K562 (cell line): ENCODE measurements around the gene LMO7. TPM values are rescaled to one million over a fixed set of nuclear protein-coding genes. Genes with fewer than 3 reads are reported as not detected.

Experiments
- ATAC-seq: fragments of 200-7000 bp; cut with Tn5 transposase; 3 replicates; pipeline ENCODE4 v1.9.1; 2020; ENCODE audit warnings: moderate library complexity
- BruUV-seq: library from RNA; stranded (reverse); fragments of 400-500 nt; replicated peaks from 2 replicates; lab custom pipeline; 2021; lab: Mats Ljungman, UMichigan
- CTCF ChIA-PET: fragments of 300-600 bp; formaldehyde crosslinking; extraction: SDS; loops from one replicate; lab custom pipeline; 2021; ENCODE audit warnings: low intra/inter-chr PET ratio; lab: Yijun Ruan, JAX
- POLR2A ChIA-PET: fragments of 300-600, 350-650 bp; sonication (Branson Sonifier 250); formaldehyde crosslinking; extraction: SDS; loops from one replicate; lab custom pipeline; 2021; ENCODE audit warnings: antibody characterized with exemption, inconsistent platforms; lab: Yijun Ruan, JAX
- DNase-seq, 4 experiments: peaks; one replicate each; pipeline versions ENCODE4 v3.0.0 to v3.0.0-alpha.2; 2011 to 2018; ENCODE audit warnings: low spot score in 3 of 4, mixed read lengths in 3 of 4; ENCODE audit errors: extremely low read depth in 1 of 4
- FAIRE-seq: peaks from 2 replicates; lab custom pipeline; 2011; peaks lifted over from hg19 to GRCh38; lab: Jason Lieb, UNC
- H2AFZ ChIP-seq: 2 replicates; pipeline ENCODE4 v1.6.0; 2011; ENCODE audit warnings: low read depth, low read length, control low read depth, inconsistent platforms
- H3K27ac ChIP-seq: fragments of 200-600 bp; 3 replicates; pipeline ENCODE4 v1.8.0; 2011; ENCODE audit warnings: low read depth, mild to moderate bottlenecking, control low read depth, inconsistent platforms, low read length, moderate library complexity, mixed read lengths; ENCODE audit errors: extremely low read depth
- H3K27me3 ChIP-seq, 2 experiments: fragments of 300-600 bp in 1 of 2; 2 replicates in 1 of 2; 3 replicates in 1 of 2; pipeline versions ENCODE4 v1.6.0 to v1.8.0; 2011; ENCODE audit warnings: inconsistent platforms in 2 of 2, low read length in 2 of 2, mild to moderate bottlenecking in 1 of 2, mixed read lengths in 1 of 2, moderate library complexity in 1 of 2; ENCODE audit not compliant: control insufficient read depth in 2 of 2, insufficient read depth in 2 of 2
- H3K36me3 ChIP-seq: fragments of 300-600 bp; 3 replicates; pipeline ENCODE4 v1.8.0; 2011; ENCODE audit warnings: mild to moderate bottlenecking, low read length, inconsistent platforms; ENCODE audit not compliant: control insufficient read depth, insufficient read depth
- H3K4me1 ChIP-seq, 2 experiments: fragments of 200-600 bp in 1 of 2; replicated peaks in 1 of 2; 2 replicates in 1 of 2; 3 replicates in 1 of 2; pipeline versions ENCODE4 v1.5.1 to v1.8.0; 2011; ENCODE audit warnings: inconsistent platforms in 2 of 2, low read length in 2 of 2, mild to moderate bottlenecking in 1 of 2, mixed read lengths in 1 of 2, moderate library complexity in 1 of 2; ENCODE audit not compliant: control insufficient read depth in 2 of 2, insufficient read depth in 2 of 2
- H3K4me2 ChIP-seq: 2 replicates; pipeline ENCODE4 v1.6.1; 2011; ENCODE audit warnings: low read length, control low read depth, inconsistent platforms, mixed read lengths; ENCODE audit not compliant: insufficient read depth
- H3K4me3 ChIP-seq: fragments of 200-600 bp; sonication (generic), shearing (Covaris generic); 2 replicates; pipeline ENCODE4 v1.5.1; 2016; ENCODE audit warnings: control low read depth, inconsistent platforms
- H3K79me2 ChIP-seq: fragments of 200-600 bp; 3 replicates; pipeline ENCODE4 v1.8.0; 2011; ENCODE audit warnings: low read length, inconsistent platforms; ENCODE audit not compliant: control insufficient read depth, insufficient read depth
- H3K9ac ChIP-seq, 2 experiments: 2 replicates each; pipeline versions ENCODE4 v1.6.0 to v1.6.1; 2011; ENCODE audit warnings: low read depth in 2 of 2, low read length in 2 of 2, control low read depth in 1 of 2, inconsistent platforms in 1 of 2, mild to moderate bottlenecking in 1 of 2, mixed read lengths in 1 of 2; ENCODE audit not compliant: insufficient read depth in 1 of 2
- H3K9me1 ChIP-seq: one replicate; pipeline ENCODE4 v1.6.0; 2011; ENCODE audit warnings: inconsistent platforms, mild to moderate bottlenecking, low read length, moderate library complexity; ENCODE audit not compliant: control insufficient read depth, insufficient read depth
- H3K9me3 ChIP-seq: replicated peaks from 2 replicates; pipeline ENCODE4 v1.5.1; 2011; ENCODE audit warnings: low read depth, low read length, inconsistent platforms; ENCODE audit not compliant: control insufficient read depth, insufficient read depth
- H4K20me1 ChIP-seq: replicated peaks from 2 replicates; pipeline ENCODE4 v1.6.1; 2011; ENCODE audit warnings: low read length, inconsistent platforms, mixed read lengths; ENCODE audit not compliant: control insufficient read depth, insufficient read depth
- DDX20 ChIP-seq: fragments of 450-650 bp; IDR thresholded peaks from 2 replicates; pipeline ENCODE4 v1.6.1; 2016; ENCODE audit warnings: missing genetic modification characterization, low read depth, mild to moderate bottlenecking, missing compliant biosample characterization, moderate library complexity
- GTF2E2 ChIP-seq: fragments of 200-800 bp; sonication (Bioruptor generic); IDR thresholded peaks from 2 replicates; pipeline ENCODE4 v1.6.1; 2016; ENCODE audit warnings: missing genetic modification characterization, missing compliant biosample characterization
- NR4A1 ChIP-seq, 2 experiments: fragments of 250-450 bp in 1 of 2; fragments of 450-650 bp in 1 of 2; sonication (Bioruptor Pico) in 1 of 2; IDR thresholded peaks; 2 replicates each; pipeline versions ENCODE4 v1.4.0 to v1.6.1; 2016 to 2020; ENCODE audit warnings: mild to moderate bottlenecking in 2 of 2, missing compliant biosample characterization in 1 of 2, missing genetic modification characterization in 1 of 2, moderate library complexity in 1 of 2
- POLR2AphosphoS5 ChIP-seq: IDR thresholded peaks from 2 replicates; pipeline ENCODE4 v1.6.1; 2011; ENCODE audit warnings: mild to moderate bottlenecking, low read depth, low read length, moderate library complexity; ENCODE audit not compliant: control insufficient read depth, insufficient read depth
- SFPQ ChIP-seq: fragments of 200-400 bp; formaldehyde crosslinking; IDR thresholded peaks from 2 replicates; pipeline ENCODE4 v1.6.1; 2017; ENCODE audit warnings: mild to moderate bottlenecking, low read depth, low read length, moderate library complexity
- SMAD3 ChIP-seq: fragments of 450-650 bp; formaldehyde crosslinking; conservative IDR thresholded peaks from 2 replicates; pipeline ENCODE4 v1.4.0; 2020; ENCODE audit warnings: mild to moderate bottlenecking
- ZC3H8 ChIP-seq: fragments of 450-650 bp; IDR thresholded peaks from 2 replicates; pipeline ENCODE4 v1.6.1; 2017
- ZNF12 ChIP-seq: sonication (generic); formaldehyde crosslinking; IDR thresholded peaks from 2 replicates; pipeline ENCODE4 v1.4.0; 2020; ENCODE audit warnings: mild to moderate bottlenecking, missing genetic modification reagents
- ZNF146 ChIP-seq: IDR thresholded peaks from one replicate; pipeline ENCODE4 v1.6.1; 2018; ENCODE audit warnings: missing compliant biosample characterization; ENCODE audit not compliant: unreplicated experiment
- ZNF197 ChIP-seq: fragments of 200-800 bp; sonication (Bioruptor generic); IDR thresholded peaks from 2 replicates; pipeline ENCODE4 v1.6.1; 2016; ENCODE audit warnings: low read depth, missing genetic modification characterization, missing compliant biosample characterization
- ZNF780A ChIP-seq: fragments of 250-450 bp; sonication (Bioruptor Pico); IDR thresholded peaks from 2 replicates; pipeline ENCODE4 v1.5.0; 2021; ENCODE audit warnings: mild to moderate bottlenecking
- WGBS: fragments of 100-300 bp; shearing (Covaris generic); methylation state at CpG from one replicate; pipeline ENCODE4 v1.1.6; 2016; ENCODE audit warnings: low coverage, mixed read lengths; ENCODE audit not compliant: insufficient coverage; ENCODE audit errors: missing lambda C conversion rate; 5-methylcytosine and 5-hydroxymethylcytosine counted together
- in situ Hi-C: fragments of 300-500 bp; cut with MboI; formaldehyde crosslinking; loops from 4 replicates; pipeline ENCODE4 v1.15.0; 2018; ENCODE audit warnings: inconsistent platforms, mixed read lengths
- intact Hi-C: fragments of 100-400 bp; cut with micrococcal nuclease; formaldehyde crosslinking; loops from 2 replicates; pipeline ENCODE4 v1.14.2; 2022
- polyA plus RNA-seq, 8 experiments: library from polyadenylated mRNA; depleted of rRNA in 4 of 8; stranded (reverse) in 5 of 8; unstranded in 3 of 8; fragments of >200 nt; fragmentation: Nextera tagmentation in 2 of 8; fragmentation: Illumina TruSeq in 1 of 8; extraction: Ambion mirVana in 2 of 8; extraction: Trizol in 1 of 8; gene quantifications; 2 replicates each; pipeline versions ENCODE4 v1.2.1 to v1.2.3, GENCODE V29; 2011 to 2014; ENCODE audit warnings: inconsistent platforms in 1 of 8, missing spikeins in 1 of 8
- total RNA-seq, 7 experiments: library from RNA; depleted of rRNA in 6 of 7; stranded (reverse); fragments of >200 nt in 6 of 7; fragmentation: Illumina TruSeq in 2 of 7; extraction: Trizol in 2 of 7; gene quantifications; 2 replicates each; pipeline versions ENCODE4 v1.2.1 to v1.2.3, GENCODE V29; 2011 to 2021; ENCODE audit warnings: low replicate concordance in 1 of 7
- TF ChIP-seq, protein P1 (sequence below), 3 experiments: fragments of 200-800 bp in 1 of 3; fragments of 250-450 bp in 1 of 3; fragments of 450-650 bp in 1 of 3; sonication (Bioruptor Pico) in 1 of 3; sonication (Bioruptor generic) in 1 of 3; formaldehyde crosslinking in 1 of 3; IDR thresholded peaks; 2 replicates each; pipeline versions ENCODE4 v1.6.1 to v1.8.0; 2016 to 2022; ENCODE audit warnings: mild to moderate bottlenecking in 2 of 3, missing genetic modification characterization in 2 of 3, missing compliant biosample characterization in 1 of 3, moderate library complexity in 1 of 3
- TF ChIP-seq, protein P2 (sequence below): sonication (generic); formaldehyde crosslinking; IDR thresholded peaks from 2 replicates; pipeline ENCODE4 v1.8.0; 2023; ENCODE audit warnings: mild to moderate bottlenecking, missing genetic modification reagents

LMO7 gene
- total and polyA plus RNA-seq, 9 of the 15 experiments (the other 6 are each of a cell fraction or from before 2014, with no cell fraction given) = 0.42 to 4.3 (median 1.7) TPM

DNA sequence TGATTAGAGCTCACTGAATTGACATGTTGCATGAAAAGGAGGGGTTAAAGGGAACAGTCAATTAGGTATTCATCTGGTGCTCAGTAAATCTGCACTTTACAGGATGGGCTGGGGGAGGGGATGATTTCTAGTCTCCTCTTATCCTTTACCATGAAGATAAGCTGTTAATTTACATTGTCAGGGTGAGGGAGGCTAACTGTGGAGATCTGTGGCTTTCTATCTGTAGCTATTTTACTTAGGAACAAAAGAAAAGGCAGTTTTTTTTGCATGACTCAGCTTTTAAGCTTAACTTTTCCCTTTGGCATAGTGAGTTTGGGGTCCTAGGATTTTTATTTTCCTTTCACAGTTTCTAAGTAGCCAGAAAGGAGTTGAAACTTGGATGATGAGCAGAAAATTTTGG, 253.3 kb downstream of the LMO7 start (continued):
- no peak for TF ChIP-seq POLR2AphosphoS5

DNA sequence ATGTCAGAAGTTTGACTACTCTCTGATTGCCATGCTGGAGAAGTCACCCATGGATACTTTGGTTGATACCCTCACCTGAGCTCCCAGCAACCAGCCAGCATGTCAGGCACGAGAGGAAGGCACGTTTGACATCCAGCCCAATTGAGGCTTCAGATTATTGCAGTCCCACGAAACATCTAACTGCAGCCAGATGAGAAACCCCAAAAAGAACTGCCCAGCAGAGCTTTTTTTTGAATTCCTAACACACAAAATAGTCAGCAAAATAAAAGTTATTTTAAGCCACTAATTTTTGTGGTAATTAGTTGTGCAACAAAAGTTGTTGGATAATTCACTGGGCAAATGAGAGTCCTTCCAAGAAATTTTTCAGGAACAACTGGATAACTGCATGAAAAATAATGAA, 259.0 kb downstream of the LMO7 start:
- H3K9ac ChIP-seq = no peak overlapping the region
- no peaks in the 10 kb centered on the region for H3K9me3 ChIP-seq
- 10% methylated on average over 3 of the region's 3 CpGs for WGBS
- ChIA-PET CTCF (no interaction called here), POLR2A (no interaction called here)
- no peak overlapping the region for H3K4me2 ChIP-seq
- intact Hi-C loops (no loop called here), in situ Hi-C loops (no loop called here)
- ATAC-seq = no peak
- H3K79me2 ChIP-seq = no peaks in the 10 kb centered on the region
- no peak for FAIRE-seq
- H3K27me3 ChIP-seq = no peaks in the 10 kb centered on the region
- no peak overlapping the region for H3K27ac ChIP-seq
- H4K20me1 ChIP-seq = no peaks in the 10 kb centered on the region
- no peak overlapping the region for H3K4me3 ChIP-seq
- H3K36me3 ChIP-seq = no peaks in the 10 kb centered on the region
- no peaks in the 10 kb centered on the region for H3K9me1 ChIP-seq
- no peaks in the 10 kb centered on the region; a peak in 1 of 5 replicates for H3K4me1 ChIP-seq
- DNase-seq = no peak
- no TSS peak for BruUV-seq
- H2AFZ ChIP-seq = no peak overlapping the region
- TF ChIP-seq NR4A1 (CRISPR knock-in tag; IDR thresholded peaks at IDR 0.05) (no peak), NR4A1 (tag; IDR thresholded peaks at IDR 0.05) (no peak), GTF2E2 (tag) (no peak), ZNF12 (CRISPR knock-in tag) (no peak), ZNF146 (CRISPR knock-in tag) (no peak), ZC3H8 (no peak), ZNF780A (no peak), SFPQ (no peak), DDX20 (no peak), SMAD3 (CRISPR knock-in tag) (no peak), ZNF197 (CRISPR knock-in tag) (no peak)
- TF ChIP-seq, protein P1, sequence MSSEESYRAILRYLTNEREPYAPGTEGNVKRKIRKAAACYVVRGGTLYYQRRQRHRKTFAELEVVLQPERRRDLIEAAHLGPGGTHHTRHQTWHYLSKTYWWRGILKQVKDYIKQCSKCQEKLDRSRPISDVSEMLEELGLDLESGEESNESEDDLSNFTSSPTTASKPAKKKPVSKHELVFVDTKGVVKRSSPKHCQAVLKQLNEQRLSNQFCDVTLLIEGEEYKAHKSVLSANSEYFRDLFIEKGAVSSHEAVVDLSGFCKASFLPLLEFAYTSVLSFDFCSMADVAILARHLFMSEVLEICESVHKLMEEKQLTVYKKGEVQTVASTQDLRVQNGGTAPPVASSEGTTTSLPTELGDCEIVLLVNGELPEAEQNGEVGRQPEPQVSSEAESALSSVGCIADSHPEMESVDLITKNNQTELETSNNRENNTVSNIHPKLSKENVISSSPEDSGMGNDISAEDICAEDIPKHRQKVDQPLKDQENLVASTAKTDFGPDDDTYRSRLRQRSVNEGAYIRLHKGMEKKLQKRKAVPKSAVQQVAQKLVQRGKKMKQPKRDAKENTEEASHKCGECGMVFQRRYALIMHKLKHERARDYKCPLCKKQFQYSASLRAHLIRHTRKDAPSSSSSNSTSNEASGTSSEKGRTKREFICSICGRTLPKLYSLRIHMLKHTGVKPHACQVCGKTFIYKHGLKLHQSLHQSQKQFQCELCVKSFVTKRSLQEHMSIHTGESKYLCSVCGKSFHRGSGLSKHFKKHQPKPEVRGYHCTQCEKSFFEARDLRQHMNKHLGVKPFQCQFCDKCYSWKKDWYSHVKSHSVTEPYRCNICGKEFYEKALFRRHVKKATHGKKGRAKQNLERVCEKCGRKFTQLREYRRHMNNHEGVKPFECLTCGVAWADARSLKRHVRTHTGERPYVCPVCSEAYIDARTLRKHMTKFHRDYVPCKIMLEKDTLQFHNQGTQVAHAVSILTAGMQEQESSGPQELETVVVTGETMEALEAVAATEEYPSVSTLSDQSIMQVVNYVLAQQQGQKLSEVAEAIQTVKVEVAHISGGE (CRISPR knock-in tag; IDR thresholded peaks at IDR 0.05) = no peak
- TF ChIP-seq, protein P2, sequence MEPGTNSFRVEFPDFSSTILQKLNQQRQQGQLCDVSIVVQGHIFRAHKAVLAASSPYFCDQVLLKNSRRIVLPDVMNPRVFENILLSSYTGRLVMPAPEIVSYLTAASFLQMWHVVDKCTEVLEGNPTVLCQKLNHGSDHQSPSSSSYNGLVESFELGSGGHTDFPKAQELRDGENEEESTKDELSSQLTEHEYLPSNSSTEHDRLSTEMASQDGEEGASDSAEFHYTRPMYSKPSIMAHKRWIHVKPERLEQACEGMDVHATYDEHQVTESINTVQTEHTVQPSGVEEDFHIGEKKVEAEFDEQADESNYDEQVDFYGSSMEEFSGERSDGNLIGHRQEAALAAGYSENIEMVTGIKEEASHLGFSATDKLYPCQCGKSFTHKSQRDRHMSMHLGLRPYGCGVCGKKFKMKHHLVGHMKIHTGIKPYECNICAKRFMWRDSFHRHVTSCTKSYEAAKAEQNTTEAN (CRISPR knock-in tag) = no peak
